Measurements from ENCODE around the gene TMCO5A.

The TMCO5A gene

DNA sequence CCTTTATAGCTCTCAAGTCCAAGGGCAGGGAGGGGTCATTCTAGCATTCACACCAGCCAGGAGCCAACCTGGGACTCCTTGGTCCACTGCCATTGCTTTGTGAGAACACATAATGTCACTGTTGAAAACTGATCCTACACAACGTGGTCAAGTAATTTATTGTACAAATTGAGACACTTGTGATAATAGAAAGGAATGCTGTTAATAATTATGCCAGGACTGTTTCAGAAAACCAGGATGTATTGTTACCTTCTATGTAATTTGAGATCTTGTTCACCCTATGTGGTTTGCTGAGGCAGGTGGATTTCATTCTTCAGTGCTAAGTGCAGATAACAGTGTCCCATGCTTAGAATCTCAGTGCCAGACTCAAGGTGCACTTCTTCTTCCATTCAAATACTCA is 33.3 kb downstream of the TMCO5A start:
- in situ Hi-C loops (cut with MboI; ENCODE audit: low sequenced_read_pairs): no loop called here

DNA sequence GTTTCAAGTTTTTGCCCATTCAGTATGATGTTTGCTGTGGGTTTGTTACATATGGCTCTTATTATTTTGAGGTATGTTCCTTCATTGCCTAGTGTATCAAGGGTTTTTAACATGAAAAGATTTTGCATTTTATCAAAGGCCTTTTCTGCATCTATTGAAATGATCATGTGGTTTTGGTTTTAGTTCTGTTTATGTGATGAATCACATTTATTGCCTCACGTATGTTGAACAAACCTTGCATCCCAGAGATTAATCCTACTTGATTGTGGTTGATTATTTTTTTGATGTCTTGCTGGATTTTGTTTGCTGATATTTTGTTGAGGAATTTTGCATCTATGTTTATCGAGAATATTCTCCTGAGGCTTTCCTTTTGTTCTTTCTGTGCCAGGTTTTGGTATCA is 39.4 kb downstream of the TMCO5A start:
- in situ Hi-C loops (cut with MboI; ENCODE audit: low sequenced_read_pairs): no loop called here

GRCh38 chr15:37978231-37978630 is 43.8 kb downstream of the TMCO5A start:
- in situ Hi-C loops (cut with MboI; ENCODE audit: low sequenced_read_pairs): loop anchor here (25.0 kb wide), 1 partner anchor 709 kb away; no protein-coding TSS in a partner anchor

- in situ Hi-C loops (cut with MboI; ENCODE audit: low sequenced_read_pairs): loop anchor here (25.0 kb wide), 1 partner anchor 707 kb away; no protein-coding TSS in a partner anchor
Observed at GRCh38 chr15:37979671-37980409, 45.4 kb downstream of the TMCO5A start.

DNA sequence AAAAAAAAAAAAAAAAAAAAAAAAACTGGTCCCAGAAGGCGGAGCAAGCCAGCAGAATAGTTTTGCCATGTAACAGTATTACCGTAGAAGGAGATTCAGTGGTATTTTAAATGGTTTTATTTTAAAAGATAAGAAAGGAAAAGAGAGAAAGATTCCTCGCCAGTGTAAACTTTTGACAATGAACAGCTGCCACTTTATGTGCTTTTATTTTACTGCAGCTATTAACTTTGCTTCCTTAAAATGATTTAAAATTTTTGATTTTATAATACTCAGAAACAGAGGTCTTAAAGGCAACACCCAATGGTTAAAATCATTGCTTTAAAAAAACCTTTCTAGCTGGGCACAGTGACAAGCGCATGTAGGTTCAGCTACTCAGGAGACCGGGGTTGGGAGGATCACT is 46.8 kb downstream of the TMCO5A start:
- in situ Hi-C loops (cut with MboI; ENCODE audit: low sequenced_read_pairs): loop anchor here (25.0 kb wide), 1 partner anchor 706 kb away; no protein-coding TSS in a partner anchor

GRCh38 chr15:37981775-37982174 is 47.3 kb downstream of the TMCO5A start:
- in situ Hi-C loops (cut with MboI; ENCODE audit: low sequenced_read_pairs): loop anchor here (25.0 kb wide), 1 partner anchor 706 kb away; no protein-coding TSS in a partner anchor

GRCh38 chr15:37984368-37984767 is 49.9 kb downstream of the TMCO5A start:
- in situ Hi-C loops (cut with MboI; ENCODE audit: low sequenced_read_pairs): loop anchor here (25.0 kb wide), 1 partner anchor 703 kb away; no protein-coding TSS in a partner anchor

GRCh38 chr15:37995461-37996347 is 61.3 kb downstream of the TMCO5A start:
- in situ Hi-C loops (cut with MboI; ENCODE audit: low sequenced_read_pairs): loop anchor here (10.0 to 25.0 kb wide), 2 partner anchors 369 to 692 kb away; no protein-coding TSS in a partner anchor

All from HL-60/S4 treated with retinoic acid at 250 ng/mL for 4 days and 3 days (cell line).